ENCODE results near the gene DDT.
"Not testable (repeated sequence)": the region's sequence is repeated elsewhere in the genome, so short reads cannot be mapped to it uniquely, and the experiment has no call there.

The DDT gene

GRCh38 chr22:23984430-23984829, 10.2 kb upstream of the DDT start:
- H3K9me2 ChIP-seq (replicated peaks; ENCODE audit: insufficient read depth, low read length), result no peaks in the 10 kb centered on the region
- no peak overlapping the region for H3K9ac ChIP-seq (ENCODE audit: low read length)
- no peaks in the 10 kb centered on the region for H3K79me2 ChIP-seq (ENCODE audit: insufficient read depth, low read length)
- no peak overlapping the region for H3K4me2 ChIP-seq (ENCODE audit: low read depth, low read length, poor library complexity, severe bottlenecking)
- H3K36me3 ChIP-seq (ENCODE audit: low read length), result no peaks in the 10 kb centered on the region
- H3K27me3 ChIP-seq (ENCODE audit: low read length), result no peaks in the 10 kb centered on the region
- no peak overlapping the region for H2AFZ ChIP-seq (ENCODE audit: low read depth, low read length, severe bottlenecking)
- H3K9me3 ChIP-seq (ENCODE audit: insufficient read depth, low read length), result no peaks in the 10 kb centered on the region
- H3K4me3 ChIP-seq (ENCODE audit: insufficient read depth, low read length, poor library complexity, severe bottlenecking), result no peak overlapping the region
- H4K20me1 ChIP-seq (ENCODE audit: low read depth, low read length), result no peaks in the 10 kb centered on the region
- no peaks in the 10 kb centered on the region for H3F3A ChIP-seq (ENCODE audit: insufficient read depth)
- TF ChIP-seq CTCF (IDR thresholded peaks at IDR 0.05; ENCODE audit: insufficient read depth, low read length, poor library complexity, severe bottlenecking) (no peak), EZH2phosphoT487 (conservative IDR thresholded peaks at IDR 0.05; ENCODE audit: low read length) (no peak)
- no peak overlapping the region for H3K27ac ChIP-seq (ENCODE audit: low read depth, low read length)

GRCh38 chr22:23980567-23980966, 6.3 kb upstream of the DDT start:
- H3K36me3 ChIP-seq (ENCODE audit: low read length); H3K79me2 ChIP-seq (ENCODE audit: insufficient read depth, low read length); H3K9me3 ChIP-seq (ENCODE audit: insufficient read depth, low read length); H3K27me3 ChIP-seq (ENCODE audit: low read length); H4K20me1 ChIP-seq (ENCODE audit: low read depth, low read length); H2AFZ ChIP-seq (ENCODE audit: low read depth, low read length, severe bottlenecking); H3K9me2 ChIP-seq (replicated peaks; ENCODE audit: insufficient read depth, low read length); H3F3A ChIP-seq (ENCODE audit: insufficient read depth); H3K4me3 ChIP-seq (ENCODE audit: insufficient read depth, low read length, poor library complexity, severe bottlenecking); H3K27ac ChIP-seq (ENCODE audit: low read depth, low read length); H3K4me2 ChIP-seq (ENCODE audit: low read depth, low read length, poor library complexity, severe bottlenecking); H3K9ac ChIP-seq (ENCODE audit: low read length): not testable (repeated sequence)

- H3K79me2 ChIP-seq (ENCODE audit: insufficient read depth, low read length); H3K4me2 ChIP-seq (ENCODE audit: low read depth, low read length, poor library complexity, severe bottlenecking); H3K9me3 ChIP-seq (ENCODE audit: insufficient read depth, low read length); H2AFZ ChIP-seq (ENCODE audit: low read depth, low read length, severe bottlenecking); H3K36me3 ChIP-seq (ENCODE audit: low read length); H3K27ac ChIP-seq (ENCODE audit: low read depth, low read length); H4K20me1 ChIP-seq (ENCODE audit: low read depth, low read length); H3F3A ChIP-seq (ENCODE audit: insufficient read depth); H3K27me3 ChIP-seq (ENCODE audit: low read length); H3K9ac ChIP-seq (ENCODE audit: low read length); H3K4me3 ChIP-seq (ENCODE audit: insufficient read depth, low read length, poor library complexity, severe bottlenecking); H3K9me2 ChIP-seq (replicated peaks; ENCODE audit: insufficient read depth, low read length): not testable (repeated sequence)
Measured at GRCh38 chr22:23979557-23980240, 5.5 kb upstream of the DDT start, which contains the start of gene GSTT2. Gene GSTT2 (plus strand): TSS chr22:23980134.

- not testable (repeated sequence) for H4K20me1 ChIP-seq (ENCODE audit: low read depth, low read length); H3K27ac ChIP-seq (ENCODE audit: low read depth, low read length); H3K9me3 ChIP-seq (ENCODE audit: insufficient read depth, low read length); H3K27me3 ChIP-seq (ENCODE audit: low read length); H2AFZ ChIP-seq (ENCODE audit: low read depth, low read length, severe bottlenecking); H3K9me2 ChIP-seq (replicated peaks; ENCODE audit: insufficient read depth, low read length); H3K36me3 ChIP-seq (ENCODE audit: low read length); H3K4me2 ChIP-seq (ENCODE audit: low read depth, low read length, poor library complexity, severe bottlenecking); H3F3A ChIP-seq (ENCODE audit: insufficient read depth); H3K4me3 ChIP-seq (ENCODE audit: insufficient read depth, low read length, poor library complexity, severe bottlenecking); H3K79me2 ChIP-seq (ENCODE audit: insufficient read depth, low read length); H3K9ac ChIP-seq (ENCODE audit: low read length)
Measured at GRCh38 chr22:23977304-23977703, 3.1 kb upstream of the DDT start.

- not testable (repeated sequence) for H3K36me3 ChIP-seq (ENCODE audit: low read length); H3K4me2 ChIP-seq (ENCODE audit: low read depth, low read length, poor library complexity, severe bottlenecking); H3F3A ChIP-seq (ENCODE audit: insufficient read depth); H2AFZ ChIP-seq (ENCODE audit: low read depth, low read length, severe bottlenecking); H3K4me3 ChIP-seq (ENCODE audit: insufficient read depth, low read length, poor library complexity, severe bottlenecking); H3K27ac ChIP-seq (ENCODE audit: low read depth, low read length); H3K9me3 ChIP-seq (ENCODE audit: insufficient read depth, low read length); H3K27me3 ChIP-seq (ENCODE audit: low read length); H3K9me2 ChIP-seq (replicated peaks; ENCODE audit: insufficient read depth, low read length); H3K9ac ChIP-seq (ENCODE audit: low read length); H4K20me1 ChIP-seq (ENCODE audit: low read depth, low read length)
- peaks cover 12% of the 10 kb centered on the region for H3K79me2 ChIP-seq (ENCODE audit: insufficient read depth, low read length)
Measured at GRCh38 chr22:23974836-23975352, 653 bp upstream of the DDT start.

- not testable (repeated sequence) for H3F3A ChIP-seq (ENCODE audit: insufficient read depth); H4K20me1 ChIP-seq (ENCODE audit: low read depth, low read length); H3K9ac ChIP-seq (ENCODE audit: low read length); H2AFZ ChIP-seq (ENCODE audit: low read depth, low read length, severe bottlenecking); H3K9me3 ChIP-seq (ENCODE audit: insufficient read depth, low read length); H3K27ac ChIP-seq (ENCODE audit: low read depth, low read length); H3K36me3 ChIP-seq (ENCODE audit: low read length); H3K9me2 ChIP-seq (replicated peaks; ENCODE audit: insufficient read depth, low read length); H3K4me2 ChIP-seq (ENCODE audit: low read depth, low read length, poor library complexity, severe bottlenecking); H3K27me3 ChIP-seq (ENCODE audit: low read length); H3K4me3 ChIP-seq (ENCODE audit: insufficient read depth, low read length, poor library complexity, severe bottlenecking)
- H3K79me2 ChIP-seq (ENCODE audit: insufficient read depth, low read length), result peaks cover 16% of the 10 kb centered on the region
Measured at GRCh38 chr22:23971927-23972326, 2.3 kb downstream of the DDT start.

Data from SU-DHL-6 (cell line).